Right kidney (tissue), 1 donor: ENCODE results near the gene ANP32D.
"Not testable (repeated sequence)": the region's sequence is repeated elsewhere in the genome, so short reads cannot be mapped to it uniquely, and the experiment has no call there.

Experiments used
- DNase-seq: peaks from one replicate; pipeline ENCODE4 v3.0.0-alpha.2; 2016

ANP32D gene

DNA sequence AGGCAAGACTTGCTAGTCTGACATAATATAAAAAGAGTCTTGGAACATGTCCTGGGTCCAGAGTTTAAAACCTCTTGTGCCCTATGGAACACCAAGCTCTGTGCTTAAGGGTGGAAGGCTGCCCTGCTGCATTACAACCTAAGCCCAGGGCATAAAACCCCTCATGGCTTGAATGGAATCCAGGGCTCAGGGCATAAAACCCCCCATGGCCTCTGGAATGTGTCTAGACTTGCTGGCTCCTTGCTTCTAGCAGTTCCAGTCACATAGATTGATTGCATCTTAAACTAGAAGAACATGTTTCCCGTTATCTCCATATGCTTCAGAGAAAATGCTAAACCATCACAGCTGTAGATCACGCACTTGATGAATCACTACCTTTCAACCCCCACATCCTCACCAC lies 34.5 kb downstream of the ANP32D start:
- DNase-seq: not testable (repeated sequence)

DNA sequence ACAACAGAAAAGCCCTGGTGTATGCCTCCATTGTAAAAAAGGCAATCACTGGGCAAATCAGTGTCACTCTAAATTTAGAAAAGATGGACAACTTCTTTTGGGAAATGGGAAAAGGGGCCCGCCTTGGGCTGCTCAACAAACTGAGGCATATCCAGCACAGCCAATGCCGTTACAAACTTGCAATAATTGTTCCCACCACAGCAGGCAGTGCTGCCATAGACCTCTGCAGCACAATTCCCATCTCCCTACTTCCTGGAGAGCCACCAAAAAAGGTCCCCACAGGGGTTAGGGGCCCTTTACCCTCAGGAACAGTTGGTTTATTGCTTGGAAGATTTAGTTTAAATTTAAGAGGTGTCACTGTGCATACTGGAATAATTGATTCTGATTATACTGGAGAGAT lies 36.6 kb downstream of the ANP32D start:
- no peak for DNase-seq

- no peak for DNase-seq
Observed at GRCh38 chr12:48510111-48510510, 37.8 kb downstream of the ANP32D start.

GRCh38 chr12:48512855-48513254 lies 40.5 kb downstream of the ANP32D start:
- DNase-seq: no peak

GRCh38 chr12:48514728-48515127 lies 42.4 kb downstream of the ANP32D start:
- DNase-seq: no peak

DNA sequence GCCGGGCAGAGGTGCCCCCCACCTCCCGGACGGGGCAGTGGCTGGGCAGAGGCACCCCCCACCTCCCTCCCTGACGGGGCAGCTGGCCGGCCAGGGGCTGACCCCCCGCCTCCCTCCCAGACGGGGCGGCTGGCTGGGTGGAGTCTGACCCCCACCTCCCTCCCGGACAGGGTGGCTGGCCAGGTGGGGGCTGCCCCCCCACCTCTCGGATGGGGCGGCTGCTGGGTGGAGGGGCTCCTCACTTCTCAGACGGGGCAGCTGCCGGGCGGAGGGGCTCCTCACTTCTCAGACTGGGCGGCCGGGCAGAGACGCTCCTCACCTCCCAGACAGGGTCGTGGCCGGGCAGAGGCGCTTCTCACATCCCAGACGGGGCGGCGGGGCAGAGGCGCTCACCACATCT lies 48.0 kb downstream of the ANP32D start:
- not testable (repeated sequence) for DNase-seq
